ENCODE measurements around the gene FXYD6.

- no peak for TF ChIP-seq CTCF (IDR thresholded peaks at IDR 0.05)
- no peak for TF ChIP-seq POLR2A (IDR thresholded peaks at IDR 0.05)
- TF ChIP-seq POLR2AphosphoS5 (IDR thresholded peaks at IDR 0.05) = no peak
These were observed 13.7 kb downstream of the FXYD6 start for GRCh38 chr11:117862753-117863152.
